Trophoblast cell (in vitro differentiated cells and primary cell): ENCODE measurements around the gene SPDYE1.

Source experiments
- DNase-seq, 2 donors: peaks; one replicate each; pipeline ENCODE4 v3.0.0-alpha.2; 2016
- H2AFZ ChIP-seq: 2 replicates; pipeline ENCODE4 v1.6.1; 2013; ENCODE audit warnings: low read length, moderate library complexity, mild to moderate bottlenecking; ENCODE audit not compliant: insufficient read depth, poor library complexity
- H2AK5ac ChIP-seq: 2 replicates; pipeline ENCODE4 v1.6.1; 2013; ENCODE audit warnings: mild to moderate bottlenecking, low read length
- H2BK120ac ChIP-seq: 2 replicates; pipeline ENCODE4 v1.6.1; 2013; ENCODE audit warnings: low read length, mild to moderate bottlenecking, moderate library complexity; ENCODE audit not compliant: insufficient read depth, poor library complexity
- H2BK12ac ChIP-seq: 2 replicates; pipeline ENCODE4 v1.6.1; 2013; ENCODE audit warnings: mild to moderate bottlenecking, low read length, moderate library complexity
- H2BK5ac ChIP-seq: 2 replicates; pipeline ENCODE4 v1.6.1; 2013; ENCODE audit warnings: low read length, low read depth, moderate library complexity, mild to moderate bottlenecking; ENCODE audit not compliant: poor library complexity
- H3K14ac ChIP-seq: 2 replicates; pipeline ENCODE4 v1.6.1; 2013; ENCODE audit warnings: mild to moderate bottlenecking, low read length
- H3K18ac ChIP-seq: 2 replicates; pipeline ENCODE4 v1.6.1; 2013; ENCODE audit warnings: mild to moderate bottlenecking, low read length
- H3K23ac ChIP-seq: 2 replicates; pipeline ENCODE4 v1.6.1; 2013; ENCODE audit warnings: low read length
- H3K27ac ChIP-seq: 2 replicates; pipeline ENCODE4 v1.5.1; 2013; ENCODE audit warnings: low read depth, mild to moderate bottlenecking, inconsistent platforms, low read length, moderate library complexity
- H3K27me3 ChIP-seq: 2 replicates; pipeline ENCODE4 v1.6.1; 2013; ENCODE audit warnings: inconsistent platforms, mild to moderate bottlenecking, low read length, moderate library complexity; ENCODE audit not compliant: insufficient read depth
- H3K36me3 ChIP-seq, 2 experiments: 1 replicate in 1 of 2; 2 replicates in 1 of 2; pipeline ENCODE4 v1.6.1; 2013; ENCODE audit warnings: low read length in 2 of 2, mild to moderate bottlenecking in 2 of 2, moderate library complexity in 1 of 2; ENCODE audit not compliant: insufficient read depth in 2 of 2, control insufficient read depth in 1 of 2
- H3K4ac ChIP-seq: 2 replicates; pipeline ENCODE4 v1.6.1; 2013; ENCODE audit warnings: low read depth, mild to moderate bottlenecking, low read length, moderate library complexity
- H3K4me1 ChIP-seq, 2 experiments: 1 replicate in 1 of 2; 2 replicates in 1 of 2; pipeline ENCODE4 v1.6.1; 2013; ENCODE audit warnings: low read length in 2 of 2, mild to moderate bottlenecking in 2 of 2, moderate library complexity in 1 of 2; ENCODE audit not compliant: insufficient read depth in 2 of 2, control insufficient read depth in 1 of 2
- H3K4me2 ChIP-seq: 2 replicates; pipeline ENCODE4 v1.6.1; 2013; ENCODE audit warnings: inconsistent platforms, mild to moderate bottlenecking, low read length, moderate library complexity
- H3K4me3 ChIP-seq: 2 replicates; pipeline ENCODE4 v1.5.1; 2013; ENCODE audit warnings: mild to moderate bottlenecking, low read depth, low read length, inconsistent platforms
- H3K79me1 ChIP-seq: one replicate; pipeline ENCODE4 v1.6.1; 2013; ENCODE audit warnings: low read length
- H3K79me2 ChIP-seq: 2 replicates; pipeline ENCODE4 v1.6.1; 2013; ENCODE audit warnings: low read length, mild to moderate bottlenecking; ENCODE audit not compliant: control insufficient read depth, insufficient read depth, poor library complexity
- H3K9ac ChIP-seq: 2 replicates; pipeline ENCODE4 v1.6.1; 2013; ENCODE audit warnings: mild to moderate bottlenecking, low read length
- H3K9me3 ChIP-seq: 2 replicates; pipeline ENCODE4 v1.6.1; 2013; ENCODE audit warnings: low read depth, mild to moderate bottlenecking, control low read depth, inconsistent platforms, low read length; ENCODE audit not compliant: insufficient read depth
- H4K12ac ChIP-seq: 2 replicates; pipeline ENCODE4 v1.6.1; 2013; ENCODE audit warnings: low read depth, mild to moderate bottlenecking, low read length, moderate library complexity
- H4K8ac ChIP-seq: 2 replicates; pipeline ENCODE4 v1.6.1; 2013; ENCODE audit warnings: low read depth, mild to moderate bottlenecking, low read length, moderate library complexity
- H4K91ac ChIP-seq: one replicate; pipeline ENCODE4 v1.6.1; 2013; ENCODE audit warnings: low read depth, mild to moderate bottlenecking, low read length, moderate library complexity
- WGBS: extraction: QIAGEN DNeasy Blood & Tissue Kit; methylation state at CpG from one replicate; pipeline ENCODE4 v1.1.7; 2013; ENCODE audit warnings: missing lambda C conversion rate; ENCODE audit not compliant: insufficient read length, insufficient coverage; ENCODE audit errors: extremely low coverage; 5-methylcytosine and 5-hydroxymethylcytosine counted together

SPDYE1 gene

GRCh38 chr7:44043902-44044301, 46.2 kb downstream of the SPDYE1 start:
- Histone ChIP-seq H2AK5ac (peak overlapping the region; percentile 44), H3K4me3 (peak overlapping the region; percentile 93), H3K18ac (no peak overlapping the region), H3K79me1 (peaks cover 10% of the 10 kb centered on the region), H4K12ac (peak overlapping the region; percentile 97), H2BK120ac (peak overlapping the region; percentile 89), H3K9me3 (no peaks in the 10 kb centered on the region), H3K4ac (peak overlapping the region; percentile 65), H2BK5ac (peak overlapping the region; percentile 41), H4K91ac (peak overlapping the region; percentile 70), H3K79me2 (peaks cover 12% of the 10 kb centered on the region), H3K4me1 (peaks cover 7 to 18% of the 10 kb centered on the region in 2 experiments), H3K27ac (peak overlapping the region; percentile 57), H2AFZ (peak overlapping the region; percentile 93), H3K4me2 (peak overlapping the region; percentile 85), H3K9ac (peak overlapping the region; percentile 85), H2BK12ac (no peak overlapping the region), H3K27me3 (no peaks in the 10 kb centered on the region), H3K36me3 (peaks cover 7 to 10% of the 10 kb centered on the region in 2 experiments), H3K23ac (peak overlapping the region; percentile 55), H3K14ac (peak overlapping the region; percentile 95), H4K8ac (peak overlapping the region; percentile 98)
- no CpG with 5 or more reads among the region's 8 CpGs for WGBS
- DNase-seq = no peak

- WGBS = no CpG with 5 or more reads among the region's 74 CpGs
- H3K27ac ChIP-seq = peak within 1 kb of the TSS; percentile 57
These were observed 46.9 kb downstream of the SPDYE1 start, which contains the start of gene DBNL for GRCh38 chr7:44044315-44045225. Gene DBNL, plus strand, starts transcription at chr7:44044702. Its CDS starts 36 bp downstream, at chr7:44044738.

GRCh38 chr7:44045226-44046014, 47.7 kb downstream of the SPDYE1 start:
- peak overlapping the region; percentile 60 for H2BK5ac ChIP-seq
- H4K12ac ChIP-seq = peak overlapping the region; percentile 92
- WGBS = no CpG with 5 or more reads among the region's 15 CpGs
- no peaks in the 10 kb centered on the region for H3K27me3 ChIP-seq
- peak overlapping the region; percentile 35 for H2BK120ac ChIP-seq
- H4K91ac ChIP-seq = peak overlapping the region; percentile 94
- DNase-seq = peak; percentile 54 to 73
- H3K79me1 ChIP-seq = peaks cover 10% of the 10 kb centered on the region
- H3K36me3 ChIP-seq = peaks cover 17 to 19% of the 10 kb centered on the region in 2 experiments
- H3K4me1 ChIP-seq = peaks cover 7 to 13% of the 10 kb centered on the region in 2 experiments
- H3K9ac ChIP-seq = peak overlapping the region; percentile 86
- peaks cover 12% of the 10 kb centered on the region for H3K79me2 ChIP-seq
- H4K8ac ChIP-seq = peak overlapping the region; percentile 80
- H3K4me2 ChIP-seq = peak overlapping the region; percentile 92
- no peak overlapping the region for H3K23ac ChIP-seq
- peak overlapping the region; percentile 79 for H2AFZ ChIP-seq
- H3K4ac ChIP-seq = peak overlapping the region; percentile 99
- H3K4me3 ChIP-seq = peak overlapping the region; percentile 93
- no peaks in the 10 kb centered on the region for H3K9me3 ChIP-seq
- H2AK5ac ChIP-seq = peak overlapping the region; percentile 17
- no peak overlapping the region for H2BK12ac ChIP-seq
- peak overlapping the region; percentile 89 for H3K18ac ChIP-seq
- H3K14ac ChIP-seq = peak overlapping the region; percentile 93
- peak overlapping the region; percentile 31 for H3K27ac ChIP-seq

More at GRCh38 chr7:44044315-44045225, 46.9 kb downstream of the SPDYE1 start, which contains the start of gene DBNL:
- peak within 1 kb of the TSS; percentile 55 for H3K23ac ChIP-seq
- H3K4me3 ChIP-seq = peak within 1 kb of the TSS; percentile 93
- peak within 1 kb of the TSS; percentile 97 for H4K12ac ChIP-seq
- no peak within 1 kb of the TSS for H2BK12ac ChIP-seq
- no peaks in the 10 kb centered on the region for H3K9me3 ChIP-seq
- H3K27me3 ChIP-seq = no peaks in the 10 kb centered on the region
- H3K14ac ChIP-seq = peak within 1 kb of the TSS; percentile 95
- H3K18ac ChIP-seq = peak within 1 kb of the TSS; percentile 89
- peak; percentile 95 to 97 for DNase-seq
- H3K79me1 ChIP-seq = peaks cover 10% of the 10 kb centered on the region
- H2AK5ac ChIP-seq = peak within 1 kb of the TSS; percentile 92
- H3K79me2 ChIP-seq = peaks cover 12% of the 10 kb centered on the region
- peak within 1 kb of the TSS; percentile 92 for H3K4me2 ChIP-seq
- peaks cover 7 to 15% of the 10 kb centered on the region in 2 experiments for H3K4me1 ChIP-seq
- peak within 1 kb of the TSS; percentile 60 for H2BK5ac ChIP-seq
- H2AFZ ChIP-seq = peak within 1 kb of the TSS; percentile 93
- H4K91ac ChIP-seq = peak within 1 kb of the TSS; percentile 94
- peak within 1 kb of the TSS; percentile 98 for H4K8ac ChIP-seq
- peak within 1 kb of the TSS; percentile 86 for H3K9ac ChIP-seq
- peak within 1 kb of the TSS; percentile 89 for H2BK120ac ChIP-seq
- peaks cover 8 to 12% of the 10 kb centered on the region in 2 experiments for H3K36me3 ChIP-seq
- peak within 1 kb of the TSS; percentile 99 for H3K4ac ChIP-seq
